HG03439 (cell line): ENCODE measurements around the gene MNAT1.
"Not testable (repeated sequence)": the region's sequence is repeated elsewhere in the genome, so short reads cannot be mapped to it uniquely, and the experiment has no call there.

Experiments used
- ATAC-seq: cut with Tn5 transposase; IDR thresholded peaks from one replicate; pipeline ENCODE4 v1.9.1; 2021; ENCODE audit warnings: mild to moderate bottlenecking, moderate library complexity; ENCODE audit not compliant: unreplicated experiment

The MNAT1 gene

GRCh38 chr14:60800409-60800808 is 65.8 kb downstream of the MNAT1 start:
- no peak for ATAC-seq

GRCh38 chr14:60803871-60804270 is 69.3 kb downstream of the MNAT1 start:
- ATAC-seq: no peak

DNA sequence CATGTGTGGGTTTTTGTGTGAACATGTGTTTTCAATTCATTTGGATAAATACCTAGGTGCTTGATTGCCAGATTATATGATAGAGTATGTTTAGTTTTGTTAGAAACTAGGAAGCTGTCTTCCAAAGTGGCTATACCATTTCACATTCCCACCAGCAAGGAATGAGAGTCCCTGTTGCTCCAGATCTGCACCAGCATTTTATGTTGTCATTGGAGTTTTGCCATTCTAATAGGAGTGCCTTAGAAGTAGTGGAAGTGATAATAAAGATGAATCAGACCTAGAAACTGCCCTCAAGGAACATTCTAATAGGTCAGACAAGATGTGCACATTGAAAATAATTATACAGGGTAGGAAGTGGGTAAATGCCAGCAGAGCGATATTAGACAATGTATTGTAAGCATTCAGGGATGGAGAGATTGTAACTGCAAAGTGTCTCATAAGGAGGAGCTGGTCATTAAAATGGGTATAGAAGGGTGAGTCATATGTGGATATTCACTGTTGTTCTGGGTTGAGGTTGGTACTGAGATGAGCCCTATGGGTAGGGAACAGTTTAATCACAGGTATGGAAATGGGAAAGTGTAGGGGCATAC is 71.4 kb downstream of the MNAT1 start:
- ATAC-seq: no peak

DNA sequence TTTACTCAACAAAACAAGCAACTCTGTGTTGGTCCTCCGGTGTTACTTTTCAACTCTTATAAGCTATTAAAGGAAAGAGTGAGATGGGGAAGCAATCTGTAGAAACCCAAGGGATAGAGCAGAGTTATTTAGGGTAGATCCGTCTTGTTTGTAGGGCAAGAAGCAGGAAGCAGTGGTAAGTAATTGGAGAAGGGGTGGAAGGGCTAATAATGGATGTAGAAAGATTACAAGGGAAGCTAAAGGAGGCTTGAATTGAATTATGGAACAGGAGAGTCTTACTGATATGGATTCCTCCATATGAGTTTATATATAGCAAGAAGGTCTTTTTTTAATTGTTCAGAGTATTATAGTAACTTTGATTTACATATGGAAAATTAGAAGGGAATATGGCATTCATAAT is 72.7 kb downstream of the MNAT1 start:
- ATAC-seq: no peak

- ATAC-seq: no peak
These were observed 73.4 kb downstream of the MNAT1 start for GRCh38 chr14:60807971-60808370.

DNA sequence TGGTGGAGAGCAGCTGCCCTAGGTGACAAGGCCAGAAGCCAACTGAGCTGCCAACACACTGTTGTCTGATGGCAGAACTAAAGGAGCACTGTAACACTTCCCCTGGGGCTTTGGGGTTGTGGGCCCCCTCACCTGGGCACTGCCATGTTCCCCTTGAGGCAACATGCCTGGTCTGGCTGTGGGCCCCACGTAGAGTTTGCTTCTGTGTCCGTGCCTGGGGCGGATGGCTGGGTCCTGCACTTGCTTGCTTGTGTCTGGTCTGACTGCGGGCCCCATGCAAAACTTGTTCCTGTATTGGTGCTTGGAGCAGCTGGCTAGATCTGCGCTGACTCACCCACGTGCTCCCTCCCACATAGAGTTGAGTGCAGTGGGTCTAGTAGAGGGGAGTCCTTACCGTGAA is 78.4 kb downstream of the MNAT1 start:
- no peak for ATAC-seq

DNA sequence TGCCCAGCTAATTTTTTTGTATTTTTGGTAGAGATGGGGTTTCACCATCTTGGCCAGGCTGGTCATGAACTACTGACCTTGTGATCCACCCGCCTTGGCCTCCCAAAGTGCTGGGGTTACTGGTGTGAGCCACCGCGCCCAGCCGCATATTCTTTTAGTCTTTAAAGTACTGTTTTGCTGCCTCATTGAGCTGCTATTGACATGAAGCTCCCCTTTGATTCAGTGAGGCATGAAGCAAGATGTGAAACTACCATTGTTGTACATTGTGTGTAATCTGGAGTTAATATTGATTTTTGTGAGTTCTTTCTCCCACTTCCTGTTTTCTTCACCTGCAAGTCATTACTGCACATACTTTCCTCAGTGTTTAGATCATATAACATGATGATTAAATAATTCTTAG is 80.8 kb downstream of the MNAT1 start:
- peak; percentile 74 for ATAC-seq

DNA sequence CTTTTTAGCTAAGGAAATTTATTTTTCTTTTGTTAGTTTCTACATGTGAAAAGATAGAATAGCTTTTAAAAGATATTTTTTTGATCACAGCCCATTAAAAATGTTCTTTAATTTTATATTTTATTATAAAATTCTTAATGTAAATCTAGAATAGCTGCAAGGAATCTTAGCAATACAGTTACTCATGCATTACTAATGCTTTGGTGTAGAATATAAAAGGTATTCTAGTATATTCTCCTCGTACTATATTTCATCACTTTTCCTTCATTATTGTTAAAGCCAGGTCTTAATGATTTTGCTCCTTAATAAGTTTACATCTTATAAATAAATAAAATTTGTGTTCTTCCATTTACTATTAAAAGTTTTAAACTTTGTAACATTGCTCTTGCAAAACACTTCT is 82.6 kb downstream of the MNAT1 start:
- no peak for ATAC-seq

- ATAC-seq: no peak
These were observed 85.0 kb downstream of the MNAT1 start for GRCh38 chr14:60819575-60819974.

GRCh38 chr14:60838601-60839000 is 104.0 kb downstream of the MNAT1 start:
- no peak for ATAC-seq

DNA sequence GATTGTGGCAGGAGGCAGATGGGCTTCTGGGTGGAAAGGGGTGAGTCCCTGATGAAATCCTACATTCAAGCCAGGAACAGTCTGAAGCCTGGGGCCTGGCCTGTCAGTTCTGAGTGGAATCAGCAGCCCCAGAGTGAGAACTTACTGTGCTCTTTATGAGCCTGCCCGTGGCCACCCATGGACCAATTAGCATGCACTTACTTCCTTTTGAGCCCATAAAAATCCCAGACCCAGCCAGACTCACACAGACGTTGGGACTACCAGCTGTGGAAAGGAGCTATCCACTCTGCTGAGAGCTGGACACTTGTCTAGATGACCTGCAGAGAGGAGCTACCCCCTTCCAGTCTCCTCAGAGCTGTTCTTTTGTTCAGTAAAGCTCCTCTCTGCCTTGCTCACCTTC is 104.5 kb downstream of the MNAT1 start:
- ATAC-seq: no peak

DNA sequence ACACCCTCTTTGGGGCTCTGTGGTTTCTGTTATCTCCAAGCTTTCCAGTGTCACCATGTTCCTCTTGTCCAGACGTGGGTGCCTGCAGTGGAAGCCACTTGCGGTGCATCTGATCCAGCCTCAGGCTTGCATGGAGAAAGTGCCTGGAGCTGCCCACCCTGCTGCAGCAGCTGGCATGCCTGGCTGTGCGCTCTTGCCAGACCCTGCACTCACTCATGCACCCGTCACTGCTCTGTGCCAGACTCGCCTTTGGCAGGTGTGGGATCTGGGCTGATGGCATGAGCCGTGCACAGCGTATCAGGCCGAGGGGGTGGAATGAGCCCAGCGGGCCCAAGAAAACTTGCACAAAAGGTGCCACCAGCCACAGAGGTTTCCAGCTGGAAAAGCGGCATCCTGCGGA is 105.1 kb downstream of the MNAT1 start:
- ATAC-seq: no peak

DNA sequence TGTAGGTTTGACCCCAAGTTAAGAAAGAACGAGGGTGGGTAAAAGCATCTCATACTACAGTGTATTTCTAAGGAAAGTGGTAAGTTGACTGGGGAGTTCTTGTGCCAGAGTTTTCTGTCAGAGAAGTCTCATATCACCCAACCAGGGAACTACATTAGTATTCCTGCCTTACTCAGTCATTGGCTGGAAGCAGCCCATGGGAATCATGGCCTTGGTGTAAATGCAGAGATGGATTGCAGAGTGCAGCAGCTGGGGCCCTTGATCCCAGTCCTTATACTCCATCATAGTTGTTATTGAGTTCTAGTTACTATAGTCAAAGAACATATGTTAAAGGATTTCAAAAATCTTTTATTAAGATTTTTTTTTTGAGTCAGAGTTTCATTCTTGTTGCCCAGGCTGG is 105.8 kb downstream of the MNAT1 start:
- no peak for ATAC-seq

GRCh38 chr14:60845523-60845922 is 111.0 kb downstream of the MNAT1 start:
- peak; percentile 91 for ATAC-seq

DNA sequence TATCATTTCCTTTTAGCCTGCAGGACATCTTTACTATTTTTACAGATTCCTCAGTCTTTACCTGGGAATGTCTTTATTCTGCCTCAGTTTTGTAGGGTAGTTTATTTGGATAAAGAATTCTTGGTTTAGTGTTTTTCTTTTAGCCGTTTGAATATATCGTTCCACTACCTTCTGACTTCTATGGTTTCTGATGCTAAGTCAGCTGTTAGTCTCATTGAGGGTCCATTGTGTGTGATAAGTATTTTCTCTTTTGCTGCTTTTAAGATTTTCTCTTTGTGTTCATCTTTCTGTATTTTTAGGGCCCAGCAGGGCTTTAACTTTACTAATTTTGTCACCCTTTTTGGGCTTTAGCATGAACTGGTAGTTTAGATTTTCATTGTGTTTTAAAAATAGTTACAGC is 113.5 kb downstream of the MNAT1 start:
- ATAC-seq: no peak

- ATAC-seq: not testable (repeated sequence)
These were observed 117.1 kb downstream of the MNAT1 start for GRCh38 chr14:60851692-60852091.

DNA sequence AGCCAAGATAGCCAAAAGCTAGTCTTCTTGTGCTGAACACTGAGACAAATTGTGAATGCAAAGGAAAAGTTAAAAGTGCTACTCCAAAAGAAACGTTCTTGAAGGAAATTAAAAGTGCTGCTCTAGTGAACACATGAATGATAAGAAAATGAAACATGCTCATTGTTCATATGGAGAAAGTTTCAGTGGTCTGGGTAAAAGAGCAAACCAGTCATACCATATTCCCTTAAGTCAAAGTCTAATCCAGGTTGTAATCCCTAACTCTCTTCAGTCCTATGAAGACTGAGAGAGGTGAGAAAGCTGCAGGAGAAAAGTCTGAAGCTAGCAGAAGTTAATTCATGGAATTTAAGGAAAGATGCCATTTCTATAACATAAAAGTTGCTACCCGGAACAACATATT is 121.5 kb downstream of the MNAT1 start:
- ATAC-seq: no peak

GRCh38 chr14:60859525-60859924 is 125.0 kb downstream of the MNAT1 start:
- ATAC-seq: no peak

DNA sequence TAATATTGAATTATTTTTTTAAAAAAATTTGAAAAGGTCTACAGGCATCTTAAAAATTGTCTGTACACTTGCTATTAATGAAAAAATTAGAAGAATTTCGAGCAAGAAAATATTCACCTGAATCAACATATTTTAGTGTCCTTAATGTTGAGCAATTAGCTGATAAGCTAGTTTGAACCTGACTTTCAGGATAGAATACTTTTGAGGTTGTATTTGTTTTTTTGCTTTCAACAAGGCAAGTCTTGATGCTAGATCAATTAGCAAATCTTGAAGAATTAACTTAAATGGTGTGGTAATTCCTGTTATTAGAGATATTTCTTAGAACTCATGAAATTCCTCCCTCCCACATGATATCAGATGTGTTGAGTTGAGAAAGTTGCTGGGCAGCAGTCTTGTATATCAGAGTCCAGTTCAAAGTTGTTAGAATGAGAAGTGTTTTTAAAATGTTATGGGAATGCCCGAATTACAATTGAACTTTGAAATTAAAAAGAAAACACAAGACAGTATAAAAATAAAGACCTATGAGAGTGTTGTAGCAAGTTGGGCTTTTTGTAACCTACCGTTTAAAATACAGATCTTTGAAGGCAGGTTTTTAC is 127.1 kb downstream of the MNAT1 start:
- ATAC-seq: no peak

GRCh38 chr14:60862283-60862682 is 127.7 kb downstream of the MNAT1 start:
- ATAC-seq: no peak

- no peak for ATAC-seq
These were observed 128.7 kb downstream of the MNAT1 start for GRCh38 chr14:60863249-60863648.

DNA sequence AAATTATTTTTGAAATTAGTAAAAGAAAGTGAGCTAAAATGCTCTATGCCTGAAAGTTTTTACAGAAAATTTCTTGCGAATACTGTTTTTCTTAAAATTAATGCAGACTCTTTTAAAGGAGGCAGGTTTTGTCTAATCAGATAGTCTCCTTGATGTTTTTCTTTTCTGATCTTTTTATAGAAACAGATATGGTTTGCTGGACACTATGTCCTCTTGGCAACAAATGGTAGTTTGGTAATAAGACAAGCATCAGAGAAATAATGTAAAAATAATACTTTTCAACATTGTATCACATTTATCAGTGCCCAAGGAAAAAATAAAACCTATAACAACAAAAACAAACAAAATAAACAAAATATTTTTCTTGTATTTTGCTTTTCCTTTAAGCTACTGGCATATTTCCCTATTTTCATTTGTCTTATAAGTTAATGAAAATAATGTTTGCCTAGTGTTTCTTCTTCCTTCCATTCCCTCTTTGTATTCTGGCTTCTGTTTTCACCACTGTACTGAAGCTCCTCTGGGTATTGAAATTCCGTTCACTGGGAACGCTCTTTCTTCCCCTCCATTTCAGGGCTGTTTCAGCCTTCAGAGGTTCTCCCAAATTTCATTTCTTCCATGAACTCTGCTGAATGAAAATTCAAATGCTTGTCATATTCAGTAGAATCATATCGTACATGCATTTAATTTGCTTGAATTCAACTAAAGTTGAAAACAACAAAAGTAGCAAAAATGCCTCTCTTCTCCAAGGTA is 131.0 kb downstream of the MNAT1 start:
- ATAC-seq: no peak
